ENCODE results near the gene NPAS3.

The NPAS3 gene

GRCh38 chr14:33163600-33163999, 224.9 kb downstream of the NPAS3 start:
- H3K4me3 ChIP-seq (ENCODE audit: low read depth, low read length): no peak overlapping the region

GRCh38 chr14:33165144-33165925, 226.7 kb downstream of the NPAS3 start:
- no peak overlapping the region for H3K4me3 ChIP-seq (ENCODE audit: low read depth, low read length)

- H3K4me3 ChIP-seq (ENCODE audit: low read depth, low read length): no peak overlapping the region
Measured at GRCh38 chr14:33165926-33166289, 227.2 kb downstream of the NPAS3 start.

GRCh38 chr14:33175951-33176350, 237.3 kb downstream of the NPAS3 start:
- H3K4me3 ChIP-seq (ENCODE audit: low read depth, low read length): no peak overlapping the region

GRCh38 chr14:33184587-33184986, 245.9 kb downstream of the NPAS3 start:
- H3K4me3 ChIP-seq (ENCODE audit: low read depth, low read length): no peak overlapping the region

GRCh38 chr14:33186656-33187055, 248.0 kb downstream of the NPAS3 start:
- no peak overlapping the region for H3K4me3 ChIP-seq (ENCODE audit: low read depth, low read length)

- H3K4me3 ChIP-seq (ENCODE audit: low read depth, low read length): no peak overlapping the region
Measured at GRCh38 chr14:33188880-33189279, 250.2 kb downstream of the NPAS3 start.

- H3K4me3 ChIP-seq (ENCODE audit: low read depth, low read length): no peak overlapping the region
Measured at GRCh38 chr14:33191855-33192254, 253.2 kb downstream of the NPAS3 start.

- H3K4me3 ChIP-seq (ENCODE audit: low read depth, low read length): no peak overlapping the region
Measured at GRCh38 chr14:33194551-33194950, 255.9 kb downstream of the NPAS3 start.

GRCh38 chr14:33198684-33199083, 260.0 kb downstream of the NPAS3 start:
- H3K4me3 ChIP-seq (ENCODE audit: low read depth, low read length): no peak overlapping the region

- no peak overlapping the region for H3K4me3 ChIP-seq (ENCODE audit: low read depth, low read length)
Measured at GRCh38 chr14:33201116-33201515, 262.4 kb downstream of the NPAS3 start.

- H3K4me3 ChIP-seq (ENCODE audit: low read depth, low read length): no peak overlapping the region
Measured at GRCh38 chr14:33206981-33207380, 268.3 kb downstream of the NPAS3 start.

- no peak overlapping the region for H3K4me3 ChIP-seq (ENCODE audit: low read depth, low read length)
Measured at GRCh38 chr14:33207467-33208017, 268.9 kb downstream of the NPAS3 start.

GRCh38 chr14:33210311-33210710, 271.6 kb downstream of the NPAS3 start:
- no peak overlapping the region for H3K4me3 ChIP-seq (ENCODE audit: low read depth, low read length)

GRCh38 chr14:33218026-33218425, 279.3 kb downstream of the NPAS3 start:
- H3K4me3 ChIP-seq (ENCODE audit: low read depth, low read length): no peak overlapping the region

GRCh38 chr14:33219957-33220356, 281.3 kb downstream of the NPAS3 start:
- no peak overlapping the region for H3K4me3 ChIP-seq (ENCODE audit: low read depth, low read length)

- no peak overlapping the region for H3K4me3 ChIP-seq (ENCODE audit: low read depth, low read length)
Measured at GRCh38 chr14:33229269-33229929, 290.7 kb downstream of the NPAS3 start.

GRCh38 chr14:33230021-33230420, 291.3 kb downstream of the NPAS3 start:
- H3K4me3 ChIP-seq (ENCODE audit: low read depth, low read length): no peak overlapping the region

GRCh38 chr14:33232031-33232430, 293.4 kb downstream of the NPAS3 start:
- H3K4me3 ChIP-seq (ENCODE audit: low read depth, low read length): no peak overlapping the region

GRCh38 chr14:33237115-33237740, 298.5 kb downstream of the NPAS3 start:
- no peak overlapping the region for H3K4me3 ChIP-seq (ENCODE audit: low read depth, low read length)

- no peak overlapping the region for H3K4me3 ChIP-seq (ENCODE audit: low read depth, low read length)
Measured at GRCh38 chr14:33239465-33239864, 300.8 kb downstream of the NPAS3 start.

- no peak overlapping the region for H3K4me3 ChIP-seq (ENCODE audit: low read depth, low read length)
Measured at GRCh38 chr14:33240466-33240865, 301.8 kb downstream of the NPAS3 start.

All from iPS-11a (cell line).